Measurements from ENCODE around the gene PIGW. TPM values are rescaled to one million over a fixed set of nuclear protein-coding genes. Genes with fewer than 3 reads are reported as not detected.
A peak's percentile ranks its signal among the peaks of the same experiment; 100 is the strongest.

The PIGW gene
- total RNA-seq (2021) (6.3 and 8.0 TPM in 2 replicates), Bru-seq, nascent RNA (percentile 93 among the genes with signal in this experiment), BruChase-seq, experiment 1, labeled RNA remaining after a 2-hour chase (percentile 89 among the genes with signal in this experiment), BruChase-seq, experiment 2, labeled RNA remaining after a 6-hour chase (percentile 98 among the genes with signal in this experiment)
- long read RNA-seq, transcript PIGW-204 (2 exons, 2,312 nt) = major isoform, 9 of 14 reads
- long read RNA-seq, partial matches to known transcripts = 0 of 14 reads
- long read RNA-seq, other reads (novel, unspliced or antisense) = 2 of 14 reads

- Histone ChIP-seq H3K9me3 (ENCODE audit: insufficient read depth, low read depth) (no peaks in the 10 kb centered on the region), H3K36me3 (ENCODE audit: low read depth) (peaks cover 5% of the 10 kb centered on the region; the same call in 1 of the 2 replicates), H3K27me3 (ENCODE audit: insufficient read depth, low read depth) (no peaks in the 10 kb centered on the region), H3K9me2 (ENCODE audit: insufficient read depth) (no peaks in the 10 kb centered on the region), H3K4me1 (replicated peaks; ENCODE audit: insufficient read depth) (peaks cover 15% of the 10 kb centered on the region; the same call in 1 of the 2 replicates), H4K20me1 (ENCODE audit: insufficient read depth) (no peaks in the 10 kb centered on the region), H2AFZ (peak within 1 kb of the TSS; percentile 98), H3K4me2 (peak within 1 kb of the TSS; percentile 94), H3K79me2 (ENCODE audit: low read depth) (peaks cover 49% of the 10 kb centered on the region), H3K4me3 (peak within 1 kb of the TSS; percentile 99), H3F3A (ENCODE audit: insufficient read depth, low read depth) (peaks cover 22% of the 10 kb centered on the region; the same call in 1 of the 2 replicates), H3K27ac (peak within 1 kb of the TSS; percentile 91)
- CTCF ChIA-PET = no interaction called here
- DNase-seq = peak; percentile 82 to 93
- POLR2A ChIA-PET (ENCODE audit: unreplicated experiment) = interaction anchor here (0.6 to 1.0 kb wide), 3 partner anchors 10 to 803 kb away, joined by 3 to 5 read pairs (median 3); partner anchors contain the start of genes GGNBP2 and RASL10B
- no peak for TF ChIP-seq EZH2 (IDR thresholded peaks at IDR 0.05; ENCODE audit: low read depth)
- no peak for TF ChIP-seq CTCF (conservative IDR thresholded peaks at IDR 0.05)
- intact Hi-C loops (cut with micrococcal nuclease; ENCODE audit: unreplicated experiment) = loop anchor here (1.0 to 2.0 kb wide), 2 partner anchors 9 to 48 kb away; partner anchors contain the start of genes GGNBP2 and ZNHIT3
- no TSS peak for BruUV-seq (replicated peaks)
Observed at GRCh38 chr17:36534840-36535668, at the start of gene PIGW, which contains the start of gene MYO19. Gene PIGW, plus strand, starts transcription at chr17:36534987. Its CDS starts 2,115 bp downstream, at chr17:36537102. Gene MYO19, minus strand, starts transcription at chr17:36534868. Its CDS starts 2,330 bp downstream, at chr17:36532538.

- H3K4me3 ChIP-seq = no peak overlapping the region
- no peaks in the 10 kb centered on the region for H3K9me3 ChIP-seq (ENCODE audit: insufficient read depth, low read depth)
- no peaks in the 10 kb centered on the region for H3K9me2 ChIP-seq (ENCODE audit: insufficient read depth)
- intact Hi-C loops (cut with micrococcal nuclease; ENCODE audit: unreplicated experiment) = no loop called here
- H3K27me3 ChIP-seq (ENCODE audit: insufficient read depth, low read depth) = peaks cover 14% of the 10 kb centered on the region; the same call in 1 of the 2 replicates
- H3K4me2 ChIP-seq = no peak overlapping the region
- no peak for TF ChIP-seq EZH2 (IDR thresholded peaks at IDR 0.05; ENCODE audit: low read depth)
- TF ChIP-seq CTCF (conservative IDR thresholded peaks at IDR 0.05) = no peak
- peaks cover 4% of the 10 kb centered on the region; the same call in 1 of the 2 replicates for H4K20me1 ChIP-seq (ENCODE audit: insufficient read depth)
- H3F3A ChIP-seq (ENCODE audit: insufficient read depth, low read depth) = no peaks in the 10 kb centered on the region
- peaks cover 27% of the 10 kb centered on the region for H3K79me2 ChIP-seq (ENCODE audit: low read depth)
- POLR2A ChIA-PET (ENCODE audit: unreplicated experiment) = no interaction called here
- DNase-seq = no peak
- H3K4me1 ChIP-seq (replicated peaks; ENCODE audit: insufficient read depth) = peaks cover 6% of the 10 kb centered on the region; the same call in 1 of the 2 replicates
- BruUV-seq (replicated peaks) = no TSS peak
- CTCF ChIA-PET = no interaction called here
- H2AFZ ChIP-seq = no peak overlapping the region
- H3K27ac ChIP-seq = no peak overlapping the region
- no peaks in the 10 kb centered on the region for H3K36me3 ChIP-seq (ENCODE audit: low read depth)
Observed at GRCh38 chr17:36485027-36485426, 49.8 kb upstream of the PIGW start.

DNA sequence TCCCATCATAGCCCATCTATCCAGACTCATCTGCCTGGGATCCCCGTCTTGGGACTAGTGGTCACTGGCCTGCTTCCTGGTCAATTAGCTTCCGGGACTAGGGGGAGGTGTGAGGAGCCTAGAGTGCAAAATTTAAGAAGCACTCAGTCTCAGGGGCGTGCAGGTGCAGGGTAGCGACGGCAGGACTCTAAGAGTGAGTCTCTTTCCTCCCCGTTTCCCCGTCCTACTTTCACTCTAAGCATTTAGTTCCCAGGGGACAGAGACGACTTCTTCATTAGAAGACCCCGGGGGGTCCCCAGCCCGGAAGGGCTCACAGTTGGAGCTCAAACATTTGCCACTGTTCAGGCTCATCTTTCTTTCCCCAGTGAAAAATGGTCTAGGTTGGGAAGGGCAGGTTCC lies 49.0 kb upstream of the PIGW start:
- Histone ChIP-seq H3K79me2 (ENCODE audit: low read depth) (peaks cover 34% of the 10 kb centered on the region), H3K9me2 (ENCODE audit: insufficient read depth) (no peaks in the 10 kb centered on the region), H3K9me3 (ENCODE audit: insufficient read depth, low read depth) (no peaks in the 10 kb centered on the region), H3K27ac (no peak overlapping the region), H3F3A (ENCODE audit: insufficient read depth, low read depth) (no peaks in the 10 kb centered on the region), H3K4me3 (peak overlapping the region; percentile 69; the same call in 1 of the 2 replicates), H3K36me3 (ENCODE audit: low read depth) (peaks cover 4% of the 10 kb centered on the region; the same call in 1 of the 2 replicates), H3K4me1 (replicated peaks; ENCODE audit: insufficient read depth) (peaks cover 6% of the 10 kb centered on the region; the same call in 1 of the 2 replicates), H2AFZ (peak overlapping the region; percentile 95), H4K20me1 (ENCODE audit: insufficient read depth) (peaks cover 8% of the 10 kb centered on the region), H3K27me3 (ENCODE audit: insufficient read depth, low read depth) (peaks cover 12% of the 10 kb centered on the region; the same call in 1 of the 2 replicates), H3K4me2 (peak overlapping the region; percentile 83)
- BruUV-seq (replicated peaks) = TSS peak; percentile 39
- ChIA-PET POLR2A (ENCODE audit: unreplicated experiment) (interaction anchor here (0.6 to 0.7 kb wide), 3 partner anchors 116 to 1016 kb away, joined by 3 to 4 read pairs (median 3); no protein-coding TSS in a partner anchor), CTCF (no interaction called here)
- TF ChIP-seq CTCF (conservative IDR thresholded peaks at IDR 0.05) (no peak), EZH2 (IDR thresholded peaks at IDR 0.05; ENCODE audit: low read depth) (no peak)
- intact Hi-C loops (cut with micrococcal nuclease; ENCODE audit: unreplicated experiment) = loop anchor here (2.0 kb wide), 1 partner anchor 49 kb away; the partner anchor contains the start of genes MYO19 and PIGW
- DNase-seq = no peak
